ENCODE measurements around the gene FBXW11.
"Not testable (repeated sequence)": the region's sequence is repeated elsewhere in the genome, so short reads cannot be mapped to it uniquely, and the experiment has no call there.

Gene FBXW11

GRCh38 chr5:171945476-171945875 is 61.0 kb downstream of the FBXW11 start:
- no peak for DNase-seq (ENCODE audit: low spot score)
- TF ChIP-seq, protein P1, sequence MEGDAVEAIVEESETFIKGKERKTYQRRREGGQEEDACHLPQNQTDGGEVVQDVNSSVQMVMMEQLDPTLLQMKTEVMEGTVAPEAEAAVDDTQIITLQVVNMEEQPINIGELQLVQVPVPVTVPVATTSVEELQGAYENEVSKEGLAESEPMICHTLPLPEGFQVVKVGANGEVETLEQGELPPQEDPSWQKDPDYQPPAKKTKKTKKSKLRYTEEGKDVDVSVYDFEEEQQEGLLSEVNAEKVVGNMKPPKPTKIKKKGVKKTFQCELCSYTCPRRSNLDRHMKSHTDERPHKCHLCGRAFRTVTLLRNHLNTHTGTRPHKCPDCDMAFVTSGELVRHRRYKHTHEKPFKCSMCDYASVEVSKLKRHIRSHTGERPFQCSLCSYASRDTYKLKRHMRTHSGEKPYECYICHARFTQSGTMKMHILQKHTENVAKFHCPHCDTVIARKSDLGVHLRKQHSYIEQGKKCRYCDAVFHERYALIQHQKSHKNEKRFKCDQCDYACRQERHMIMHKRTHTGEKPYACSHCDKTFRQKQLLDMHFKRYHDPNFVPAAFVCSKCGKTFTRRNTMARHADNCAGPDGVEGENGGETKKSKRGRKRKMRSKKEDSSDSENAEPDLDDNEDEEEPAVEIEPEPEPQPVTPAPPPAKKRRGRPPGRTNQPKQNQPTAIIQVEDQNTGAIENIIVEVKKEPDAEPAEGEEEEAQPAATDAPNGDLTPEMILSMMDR (IDR thresholded peaks at IDR 0.05): no peak
- Histone ChIP-seq H3K27ac (no peak overlapping the region), H3K4me3 (no peak overlapping the region)

- no peak overlapping the region for H3K4me3 ChIP-seq
- no peak overlapping the region for H3K27ac ChIP-seq
- no peak for DNase-seq (ENCODE audit: low spot score)
- TF ChIP-seq, protein P1 (IDR thresholded peaks at IDR 0.05): no peak
These were observed 61.4 kb downstream of the FBXW11 start for GRCh38 chr5:171945066-171945465.

GRCh38 chr5:171942112-171942516 is 64.3 kb downstream of the FBXW11 start:
- H3K27ac ChIP-seq; H3K4me3 ChIP-seq; DNase-seq (ENCODE audit: low spot score): not testable (repeated sequence)

- H3K4me3 ChIP-seq; DNase-seq (ENCODE audit: low spot score); H3K27ac ChIP-seq: not testable (repeated sequence)
These were observed 64.8 kb downstream of the FBXW11 start for GRCh38 chr5:171941675-171942074.

DNA sequence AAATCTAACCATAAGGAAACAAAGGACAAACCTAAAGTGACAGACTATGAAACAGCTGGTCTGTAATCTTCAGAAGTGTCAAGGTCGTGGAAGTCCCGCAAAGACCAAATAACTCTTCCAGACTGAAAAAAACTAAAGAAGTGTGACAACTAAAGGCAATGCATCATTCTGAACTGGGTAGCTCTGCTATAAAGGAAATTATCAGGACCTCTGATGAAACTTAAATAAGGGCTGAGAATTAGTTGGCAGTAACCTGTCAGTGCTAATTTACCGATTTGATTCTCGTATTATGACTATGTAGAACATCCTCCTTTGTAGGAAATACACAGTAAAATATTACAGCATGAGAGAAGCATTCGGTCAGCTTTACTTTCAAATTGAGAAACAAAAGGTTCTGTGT is 65.2 kb downstream of the FBXW11 start:
- not testable (repeated sequence) for H3K4me3 ChIP-seq; DNase-seq (ENCODE audit: low spot score); H3K27ac ChIP-seq

- TF ChIP-seq, protein P1 (IDR thresholded peaks at IDR 0.05): no peak
- Histone ChIP-seq H3K27ac (no peak overlapping the region), H3K4me3 (no peak overlapping the region)
- no peak for DNase-seq (ENCODE audit: low spot score)
These were observed 66.5 kb downstream of the FBXW11 start for GRCh38 chr5:171939951-171940350.

GRCh38 chr5:171938358-171938757 is 68.1 kb downstream of the FBXW11 start:
- Histone ChIP-seq H3K4me3 (no peak overlapping the region), H3K27ac (no peak overlapping the region)
- no peak for DNase-seq (ENCODE audit: low spot score)
- TF ChIP-seq, protein P1 (IDR thresholded peaks at IDR 0.05): no peak

GRCh38 chr5:171937351-171937750 is 69.1 kb downstream of the FBXW11 start:
- H3K27ac ChIP-seq: no peak overlapping the region
- H3K4me3 ChIP-seq: no peak overlapping the region
- no peak for DNase-seq (ENCODE audit: low spot score)
- TF ChIP-seq, protein P1 (IDR thresholded peaks at IDR 0.05): no peak

- no peak overlapping the region for H3K4me3 ChIP-seq
- H3K27ac ChIP-seq: no peak overlapping the region
- TF ChIP-seq, protein P1 (IDR thresholded peaks at IDR 0.05): no peak
- DNase-seq (ENCODE audit: low spot score): no peak
These were observed 71.9 kb downstream of the FBXW11 start for GRCh38 chr5:171934586-171934985.

Measured in coronary artery (tissue), 2 donors.